GM12878 (cell line): ENCODE measurements around the gene SHD. TPM values are rescaled to one million over a fixed set of nuclear protein-coding genes. Genes with fewer than 3 reads are reported as not detected.

Experiments
- ATAC-seq: fragments of 200-7000 bp; cut with Tn5 transposase; 3 replicates; pipeline ENCODE4 v1.9.1; 2020; ENCODE audit warnings: mild to moderate bottlenecking, moderate library complexity
- BruUV-seq: library from RNA; stranded (reverse); fragments of 400-500 nt; replicated peaks from 2 replicates; lab custom pipeline; 2021; lab: Mats Ljungman, UMichigan
- CTCF ChIA-PET: fragments of 300-600 bp; sonication (Branson Sonifier 250); formaldehyde crosslinking; extraction: SDS; loops from one replicate; lab custom pipeline; 2021; ENCODE audit warnings: inconsistent platforms; lab: Yijun Ruan, JAX
- POLR2A ChIA-PET: fragments of 350-600 bp; formaldehyde crosslinking; extraction: SDS; loops from one replicate; lab custom pipeline; 2021; ENCODE audit warnings: inconsistent platforms; lab: Charles Lee
- RAD21 ChIA-PET: fragments of 300-600 bp; sonication (Branson Sonifier 250); formaldehyde crosslinking; loops from one replicate; lab custom pipeline; 2023; ENCODE audit warnings: antibody characterized with exemption; ENCODE audit not compliant: unreplicated experiment; lab: Charles Lee
- SMC1A ChIA-PET: fragments of 300-600 bp; sonication (Branson Sonifier 250); formaldehyde crosslinking; loops from one replicate; lab custom pipeline; 2023; ENCODE audit not compliant: unreplicated experiment, uncharacterized antibody; lab: Charles Lee
- DNase-seq: peaks from one replicate; pipeline ENCODE4 v3.0.0-alpha.2; 2011; ENCODE audit warnings: low read depth, low spot score
- FAIRE-seq: peaks from 3 replicates; lab custom pipeline; 2011; peaks lifted over from hg19 to GRCh38; lab: Jason Lieb, UNC
- H2AFZ ChIP-seq: 2 replicates; pipeline ENCODE4 v1.6.0; 2011; ENCODE audit warnings: low read depth, low read length, control low read depth; ENCODE audit not compliant: control insufficient read depth
- H3K27ac ChIP-seq: 2 replicates; pipeline ENCODE4 v1.5.1; 2011; ENCODE audit warnings: control low read depth; ENCODE audit not compliant: control insufficient read depth, insufficient read depth
- H3K27me3 ChIP-seq, 2 experiments: replicated peaks in 1 of 2; 2 replicates each; pipeline versions ENCODE4 v1.6.0 to v1.6.1; 2011; ENCODE audit warnings: low read length in 1 of 2; ENCODE audit not compliant: control insufficient read depth in 2 of 2, insufficient read depth in 2 of 2
- H3K36me3 ChIP-seq, 2 experiments: 2 replicates each; pipeline ENCODE4 v1.5.1; 2011; ENCODE audit warnings: low read length in 1 of 2; ENCODE audit not compliant: control insufficient read depth in 2 of 2, insufficient read depth in 2 of 2
- H3K4me1 ChIP-seq: 2 replicates; pipeline ENCODE4 v1.6.1; 2011; ENCODE audit warnings: mild to moderate bottlenecking, low read length, moderate library complexity, mixed read lengths; ENCODE audit not compliant: control insufficient read depth, insufficient read depth
- H3K4me2 ChIP-seq: 2 replicates; pipeline ENCODE4 v1.6.0; 2011; ENCODE audit warnings: control low read depth; ENCODE audit not compliant: control insufficient read depth, insufficient read depth
- H3K4me3 ChIP-seq: fragments of 200-600 bp; sonication (generic); 2 replicates; pipeline ENCODE4 v1.5.1; 2016
- H3K79me2 ChIP-seq: 2 replicates; pipeline ENCODE4 v1.6.0; 2011; ENCODE audit warnings: low read length; ENCODE audit not compliant: control insufficient read depth, insufficient read depth
- H3K9ac ChIP-seq: 2 replicates; pipeline ENCODE4 v1.8.0; 2011; ENCODE audit warnings: low read length, control low read depth, mixed read lengths; ENCODE audit not compliant: control insufficient read depth, insufficient read depth
- H3K9me3 ChIP-seq: replicated peaks from 3 replicates; pipeline ENCODE4 v1.5.1; 2011; ENCODE audit warnings: mild to moderate bottlenecking, low read length; ENCODE audit not compliant: control insufficient read depth, insufficient read depth
- H4K20me1 ChIP-seq: 2 replicates; pipeline ENCODE4 v1.6.0; 2011; ENCODE audit not compliant: control insufficient read depth, insufficient read depth
- EGR1 ChIP-seq, 2 experiments: IDR thresholded peaks; 1 replicate in 1 of 2; 2 replicates in 1 of 2; pipeline ENCODE4 v1.6.1; 2011 to 2012; ENCODE audit warnings: low read depth in 2 of 2, low read length in 2 of 2, borderline replicate concordance in 1 of 2, mild to moderate bottlenecking in 1 of 2, moderate library complexity in 1 of 2
- FOXK2 ChIP-seq: fragments of 450-650 bp; IDR thresholded peaks from 2 replicates; pipeline ENCODE4 v1.6.1; 2017; ENCODE audit warnings: mild to moderate bottlenecking, moderate library complexity
- GABPA ChIP-seq: IDR thresholded peaks from 2 replicates; pipeline ENCODE4 v1.6.1; 2014; ENCODE audit warnings: antibody characterized with exemption, low read depth, mild to moderate bottlenecking, inconsistent platforms
- MXI1 ChIP-seq: fragments of 150-350 bp; IDR thresholded peaks from 2 replicates; pipeline ENCODE4 v1.6.1; 2011; ENCODE audit warnings: low read depth, mild to moderate bottlenecking, inconsistent platforms, low read length, improper control_type of control experiment
- NFYA ChIP-seq: IDR thresholded peaks from 2 replicates; pipeline ENCODE4 v1.6.1; 2011; ENCODE audit warnings: low read depth, mild to moderate bottlenecking, low read length, improper control_type of control experiment, borderline replicate concordance
- RCOR1 ChIP-seq: conservative IDR thresholded peaks from 2 replicates; pipeline ENCODE4 v1.6.1; 2012; ENCODE audit warnings: low read depth, low read length, improper control_type of control experiment
- SIN3A ChIP-seq: IDR thresholded peaks from 2 replicates; pipeline ENCODE4 v1.6.1; 2012; ENCODE audit warnings: low read depth, low read length, improper control_type of control experiment
- SMAD1 ChIP-seq: fragments of 450-650 bp; IDR thresholded peaks from 2 replicates; pipeline ENCODE4 v1.6.1; 2018; ENCODE audit warnings: mild to moderate bottlenecking, low read depth; ENCODE audit not compliant: partially characterized antibody
- SMC3 ChIP-seq: IDR thresholded peaks from 2 replicates; pipeline ENCODE4 v1.6.1; 2011; ENCODE audit warnings: low read length, improper control_type of control experiment, borderline replicate concordance
- YY1 ChIP-seq: IDR thresholded peaks from 2 replicates; pipeline ENCODE4 v1.6.1; 2011; ENCODE audit warnings: low read depth, mild to moderate bottlenecking, low read length
- ZSCAN29 ChIP-seq: fragments of 450-650 bp; IDR thresholded peaks from 2 replicates; pipeline ENCODE4 v1.6.1; 2017; ENCODE audit warnings: mild to moderate bottlenecking, moderate library complexity
- WGBS: methylation state at CpG from one replicate; pipeline ENCODE4 v1.1.6; 2016; ENCODE audit warnings: low lambda C conversion rate; ENCODE audit not compliant: insufficient replicate concordance, insufficient coverage; ENCODE audit errors: missing lambda C conversion rate; 5-methylcytosine and 5-hydroxymethylcytosine counted together
- in situ Hi-C: fragments of 300-500 bp; cut with MboI; formaldehyde crosslinking; loops from 9 replicates; pipeline ENCODE4 v1.14.3; 2018; ENCODE audit warnings: mixed read lengths
- intact Hi-C: fragments of 100-400 bp; cut with micrococcal nuclease; formaldehyde crosslinking; loops from one replicate; pipeline ENCODE4 v1.14.2; 2022; ENCODE audit not compliant: unreplicated experiment
- polyA plus RNA-seq, 11 experiments: library from polyadenylated mRNA; depleted of rRNA in 4 of 11; unstranded in 6 of 11; stranded (reverse) in 5 of 11; fragments of >200 nt; fragmentation: Nextera tagmentation in 4 of 11; fragmentation: Illumina TruSeq in 1 of 11; extraction: Ambion mirVana in 4 of 11; extraction: Trizol in 1 of 11; gene quantifications; 1 replicate in 1 of 11; 2 replicates in 10 of 11; pipeline versions ENCODE4 v1.2.1 to v1.2.3, GENCODE V29; 2011 to 2016; ENCODE audit warnings: inconsistent platforms in 2 of 11, missing spikeins in 2 of 11, low read depth in 1 of 11
- total RNA-seq, 4 experiments: library from RNA; depleted of rRNA in 3 of 4; stranded (reverse); fragments of >200 nt in 3 of 4; fragmentation: Illumina TruSeq in 1 of 4; extraction: Trizol in 1 of 4; gene quantifications; 2 replicates each; pipeline versions ENCODE4 v1.2.1 to v1.2.3, GENCODE V29; 2013 to 2021
- TF ChIP-seq, protein P1 (sequence below): fragments of 450-650 bp; formaldehyde crosslinking; IDR thresholded peaks from 2 replicates; pipeline ENCODE4 v1.5.0; 2022; ENCODE audit warnings: mild to moderate bottlenecking, missing genetic modification characterization
- TF ChIP-seq, protein P2 (sequence below): IDR thresholded peaks from 2 replicates; pipeline ENCODE4 v1.6.1; 2012; ENCODE audit warnings: low read length, inconsistent platforms
- TF ChIP-seq, protein P3 (sequence below): fragments of 450-650 bp; IDR thresholded peaks from 2 replicates; pipeline ENCODE4 v1.6.1; 2017; ENCODE audit warnings: mild to moderate bottlenecking

The SHD gene
- total and polyA plus RNA-seq, 10 of the 15 experiments (the other 5 are each of a cell fraction or from before 2014, with no cell fraction given) = 0.09 TPM; not detected in 9

DNA sequence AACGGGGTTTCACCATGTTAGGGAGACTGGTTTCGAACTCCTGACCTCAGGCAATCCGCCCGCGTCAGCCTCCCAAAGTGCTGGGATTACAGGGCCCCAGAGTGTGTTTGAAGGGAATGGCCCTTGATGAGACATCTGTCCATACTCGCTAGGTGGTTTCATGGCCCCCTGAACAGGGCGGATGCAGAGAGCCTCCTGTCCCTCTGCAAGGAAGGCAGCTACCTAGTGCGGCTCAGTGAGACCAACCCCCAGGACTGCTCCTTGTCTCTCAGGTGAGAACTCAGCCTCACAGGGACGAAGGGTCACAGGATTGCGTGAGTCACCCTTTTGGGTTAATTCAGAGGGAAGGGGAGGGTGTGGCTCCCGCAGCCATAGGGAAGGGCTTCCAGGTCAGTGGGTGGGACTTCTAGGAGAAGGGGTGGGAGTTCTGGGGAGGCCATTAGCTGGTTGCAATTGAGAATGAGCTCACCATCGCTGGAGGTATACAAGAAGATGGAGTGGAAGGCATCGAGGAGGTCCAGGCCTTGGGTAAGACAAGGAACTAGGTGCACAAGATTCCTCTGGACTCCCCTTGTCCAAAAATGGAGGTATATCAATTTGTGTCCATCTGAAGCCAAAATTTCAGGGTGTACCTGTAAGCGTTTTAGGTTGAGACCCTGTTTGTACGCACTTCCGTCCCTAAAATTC lies 9.2 kb downstream of the SHD start:
- ChIA-PET POLR2A (no interaction called here), CTCF (no interaction called here), RAD21 (no interaction called here), SMC1A (no interaction called here)
- intact Hi-C loops = no loop called here
- H3K9me3 ChIP-seq = no peaks in the 10 kb centered on the region
- no peak overlapping the region for H3K4me3 ChIP-seq
- no peak for ATAC-seq
- in situ Hi-C loops = no loop called here
- no peak overlapping the region for H3K9ac ChIP-seq
- H3K36me3 ChIP-seq = no peaks in the 10 kb centered on the region
- 67% methylated on average over 16 of the region's 16 CpGs for WGBS
- no TSS peak for BruUV-seq
- H3K4me2 ChIP-seq = no peak overlapping the region
- no peak for DNase-seq
- H3K4me1 ChIP-seq = no peaks in the 10 kb centered on the region
- H4K20me1 ChIP-seq = no peaks in the 10 kb centered on the region
- no peaks in the 10 kb centered on the region for H3K27me3 ChIP-seq
- H3K27ac ChIP-seq = no peak overlapping the region
- no peaks in the 10 kb centered on the region for H3K79me2 ChIP-seq
- FAIRE-seq = no peak
- H2AFZ ChIP-seq = no peak overlapping the region
- TF ChIP-seq, protein P1, sequence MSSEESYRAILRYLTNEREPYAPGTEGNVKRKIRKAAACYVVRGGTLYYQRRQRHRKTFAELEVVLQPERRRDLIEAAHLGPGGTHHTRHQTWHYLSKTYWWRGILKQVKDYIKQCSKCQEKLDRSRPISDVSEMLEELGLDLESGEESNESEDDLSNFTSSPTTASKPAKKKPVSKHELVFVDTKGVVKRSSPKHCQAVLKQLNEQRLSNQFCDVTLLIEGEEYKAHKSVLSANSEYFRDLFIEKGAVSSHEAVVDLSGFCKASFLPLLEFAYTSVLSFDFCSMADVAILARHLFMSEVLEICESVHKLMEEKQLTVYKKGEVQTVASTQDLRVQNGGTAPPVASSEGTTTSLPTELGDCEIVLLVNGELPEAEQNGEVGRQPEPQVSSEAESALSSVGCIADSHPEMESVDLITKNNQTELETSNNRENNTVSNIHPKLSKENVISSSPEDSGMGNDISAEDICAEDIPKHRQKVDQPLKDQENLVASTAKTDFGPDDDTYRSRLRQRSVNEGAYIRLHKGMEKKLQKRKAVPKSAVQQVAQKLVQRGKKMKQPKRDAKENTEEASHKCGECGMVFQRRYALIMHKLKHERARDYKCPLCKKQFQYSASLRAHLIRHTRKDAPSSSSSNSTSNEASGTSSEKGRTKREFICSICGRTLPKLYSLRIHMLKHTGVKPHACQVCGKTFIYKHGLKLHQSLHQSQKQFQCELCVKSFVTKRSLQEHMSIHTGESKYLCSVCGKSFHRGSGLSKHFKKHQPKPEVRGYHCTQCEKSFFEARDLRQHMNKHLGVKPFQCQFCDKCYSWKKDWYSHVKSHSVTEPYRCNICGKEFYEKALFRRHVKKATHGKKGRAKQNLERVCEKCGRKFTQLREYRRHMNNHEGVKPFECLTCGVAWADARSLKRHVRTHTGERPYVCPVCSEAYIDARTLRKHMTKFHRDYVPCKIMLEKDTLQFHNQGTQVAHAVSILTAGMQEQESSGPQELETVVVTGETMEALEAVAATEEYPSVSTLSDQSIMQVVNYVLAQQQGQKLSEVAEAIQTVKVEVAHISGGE (CRISPR knock-in tag) = no peak
- TF ChIP-seq, protein P2, sequence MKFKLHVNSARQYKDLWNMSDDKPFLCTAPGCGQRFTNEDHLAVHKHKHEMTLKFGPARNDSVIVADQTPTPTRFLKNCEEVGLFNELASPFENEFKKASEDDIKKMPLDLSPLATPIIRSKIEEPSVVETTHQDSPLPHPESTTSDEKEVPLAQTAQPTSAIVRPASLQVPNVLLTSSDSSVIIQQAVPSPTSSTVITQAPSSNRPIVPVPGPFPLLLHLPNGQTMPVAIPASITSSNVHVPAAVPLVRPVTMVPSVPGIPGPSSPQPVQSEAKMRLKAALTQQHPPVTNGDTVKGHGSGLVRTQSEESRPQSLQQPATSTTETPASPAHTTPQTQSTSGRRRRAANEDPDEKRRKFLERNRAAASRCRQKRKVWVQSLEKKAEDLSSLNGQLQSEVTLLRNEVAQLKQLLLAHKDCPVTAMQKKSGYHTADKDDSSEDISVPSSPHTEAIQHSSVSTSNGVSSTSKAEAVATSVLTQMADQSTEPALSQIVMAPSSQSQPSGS = no peak
- no peak for TF ChIP-seq EGR1 (IDR thresholded peaks at IDR 0.05; ENCODE audit: borderline replicate concordance in 1 of 2, low read depth in 2 of 2, low read length in 2 of 2)
- TF ChIP-seq, protein P3, sequence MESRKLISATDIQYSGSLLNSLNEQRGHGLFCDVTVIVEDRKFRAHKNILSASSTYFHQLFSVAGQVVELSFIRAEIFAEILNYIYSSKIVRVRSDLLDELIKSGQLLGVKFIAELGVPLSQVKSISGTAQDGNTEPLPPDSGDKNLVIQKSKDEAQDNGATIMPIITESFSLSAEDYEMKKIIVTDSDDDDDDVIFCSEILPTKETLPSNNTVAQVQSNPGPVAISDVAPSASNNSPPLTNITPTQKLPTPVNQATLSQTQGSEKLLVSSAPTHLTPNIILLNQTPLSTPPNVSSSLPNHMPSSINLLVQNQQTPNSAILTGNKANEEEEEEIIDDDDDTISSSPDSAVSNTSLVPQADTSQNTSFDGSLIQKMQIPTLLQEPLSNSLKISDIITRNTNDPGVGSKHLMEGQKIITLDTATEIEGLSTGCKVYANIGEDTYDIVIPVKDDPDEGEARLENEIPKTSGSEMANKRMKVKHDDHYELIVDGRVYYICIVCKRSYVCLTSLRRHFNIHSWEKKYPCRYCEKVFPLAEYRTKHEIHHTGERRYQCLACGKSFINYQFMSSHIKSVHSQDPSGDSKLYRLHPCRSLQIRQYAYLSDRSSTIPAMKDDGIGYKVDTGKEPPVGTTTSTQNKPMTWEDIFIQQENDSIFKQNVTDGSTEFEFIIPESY = no peak
- no peak for TF ChIP-seq FOXK2
- TF ChIP-seq MXI1 = no peak
- no peak for TF ChIP-seq NFYA
- TF ChIP-seq SMAD1 = no peak
- no peak for TF ChIP-seq ZSCAN29
- no peak for TF ChIP-seq SMC3
- no peak for TF ChIP-seq GABPA
- no peak for TF ChIP-seq RCOR1
- no peak for TF ChIP-seq YY1
- no peak for TF ChIP-seq SIN3A
